Heart left ventricle (tissue), 13 donors: ENCODE data around the gene MORN2.

Experiments
- CTCF ChIP-seq, 12 donors: fragments of 200-600 bp; sonication (generic) in 4 of 12; IDR thresholded peaks; one replicate each; pipeline versions ENCODE4 v1.5.0 to v1.8.0; 2018 to 2022; ENCODE audit warnings: antibody characterized with exemption in 12 of 12, mild to moderate bottlenecking in 5 of 12
- POLR2A ChIP-seq, 2 donors: fragments of 450-650 bp; IDR thresholded peaks; one replicate each; pipeline ENCODE4 v1.6.1; 2017; ENCODE audit warnings: antibody characterized with exemption in 2 of 2, mild to moderate bottlenecking in 2 of 2, moderate library complexity in 2 of 2
- donor health status: ischemic (EF 13 %, LVEDD 7.1; RV severe dilation, severe dysfunction).
- donor health status: DM: no; HTN: yes; CAD: no.
- donor health status: DM: no; HTN: no; CAD: no.
- donor health status: ischemic (EF 25% LVEDD 6.9; RV normal size, moderate dysfunction).
- donor health status: ischemic (EF 25% LVEDD 5.7; RV mildly dilated, moderate dysfunction).
- donor health status: ischemic (EF 35%, LVEDD 5.7; RV mildly dilated, moderate dysfunction).
- donor health status: nonischemic (EF 11% LVEDD 7.7; RV severe dilation, severe dysfunction).
- donor health status: DM: yes; HTN: yes; CAD: no.
- donor health status: PGD.
- donor health status: ischemic (EF 29% LVEDD 5.4; RV normal size, mild dysfunction).
- donor health status: nonischemic (EF 23%, LVEDD 6.1; RV moderate dilation, normal function).

DNA sequence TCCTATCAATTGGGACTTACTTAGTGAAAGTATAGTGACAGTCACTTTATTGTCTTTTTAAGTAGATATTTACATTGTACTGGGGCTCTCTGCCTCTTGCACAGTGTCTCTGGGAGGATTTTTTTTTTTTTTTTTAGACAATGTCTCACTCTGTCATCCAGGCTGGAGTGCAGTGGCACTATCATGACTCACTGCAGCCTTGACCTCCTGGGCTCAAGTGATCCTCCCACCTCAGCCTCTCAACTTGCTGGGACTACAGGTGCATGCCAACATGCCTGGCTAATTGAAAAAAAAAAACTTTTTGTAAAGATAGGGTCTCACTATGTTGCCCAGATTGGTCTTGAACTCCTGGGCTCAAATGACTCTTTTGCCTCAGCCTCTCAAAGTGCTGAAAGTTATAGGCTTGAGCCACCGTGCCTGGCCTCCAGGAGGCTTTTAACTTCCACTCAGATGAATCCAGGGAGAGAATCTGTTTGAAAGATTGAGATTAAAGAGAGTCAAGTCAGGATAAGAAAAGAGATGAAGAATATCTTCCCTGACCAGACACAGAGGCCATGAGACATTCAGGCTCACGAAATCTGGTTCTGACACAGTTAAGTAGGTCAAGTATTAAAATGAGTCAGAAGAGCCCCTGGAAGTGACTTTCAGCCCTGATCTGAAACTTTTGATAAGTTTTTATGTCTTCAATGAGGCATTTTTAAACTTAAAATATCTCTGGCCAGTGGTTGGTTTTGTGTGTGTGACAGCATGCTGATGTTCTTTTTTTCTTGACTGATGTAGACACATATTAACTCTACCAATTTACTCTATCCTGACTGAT lies 32.2 kb downstream of the MORN2 start:
- TF ChIP-seq POLR2A (IDR thresholded peaks at IDR 0.05) (no peak), CTCF (IDR thresholded peaks at IDR 0.05) (no peak)
